Hepatocyte (in vitro differentiated cells): ENCODE results near the gene SLC41A3. TPM values are rescaled to one million over a fixed set of nuclear protein-coding genes. Genes with fewer than 3 reads are reported as not detected.
"Not testable (repeated sequence)": the region's sequence is repeated elsewhere in the genome, so short reads cannot be mapped to it uniquely, and the experiment has no call there.

ENCODE experiments used
- DNase-seq: peaks from one replicate; pipeline ENCODE4 v3.0.0-alpha.2; 2016; ENCODE audit warnings: low spot score
- H2AFZ ChIP-seq: fragments of 200-600 bp; sonication (generic); 2 replicates; pipeline ENCODE4 v1.6.0; 2016; ENCODE audit warnings: antibody characterized with exemption, mild to moderate bottlenecking
- H3K27ac ChIP-seq: fragments of 200-600 bp; sonication (generic); 2 replicates; pipeline ENCODE4 v1.5.1; 2016; ENCODE audit warnings: mild to moderate bottlenecking
- H3K27me3 ChIP-seq: fragments of 200-600 bp; sonication (generic); 2 replicates; pipeline ENCODE4 v1.6.1; 2016
- H3K36me3 ChIP-seq: fragments of 200-600 bp; sonication (generic); replicated peaks from 2 replicates; pipeline ENCODE4 v1.5.1; 2016; ENCODE audit warnings: low read depth; ENCODE audit not compliant: insufficient read depth
- H3K4me1 ChIP-seq: fragments of 200-600 bp; sonication (generic); 2 replicates; pipeline ENCODE4 v1.5.1; 2016; ENCODE audit warnings: mild to moderate bottlenecking, moderate library complexity; ENCODE audit not compliant: insufficient read depth
- H3K4me2 ChIP-seq: fragments of 200-600 bp; sonication (generic); 2 replicates; pipeline ENCODE4 v1.6.0; 2016
- H3K4me3 ChIP-seq: fragments of 200-600 bp; sonication (generic); 2 replicates; pipeline ENCODE4 v1.5.1; 2016; ENCODE audit warnings: mild to moderate bottlenecking
- H3K79me2 ChIP-seq: fragments of 200-600 bp; sonication (generic); 2 replicates; pipeline ENCODE4 v1.6.0; 2017; ENCODE audit warnings: mild to moderate bottlenecking
- H3K9me2 ChIP-seq: fragments of 200-600 bp; sonication (generic); replicated peaks from 2 replicates; pipeline ENCODE4 v1.6.0; 2017; ENCODE audit warnings: mild to moderate bottlenecking; ENCODE audit not compliant: insufficient read depth
- H3K9me3 ChIP-seq: fragments of 200-600 bp; sonication (generic); 2 replicates; pipeline ENCODE4 v1.5.1; 2016; ENCODE audit warnings: low read depth, mild to moderate bottlenecking
- H4K20me1 ChIP-seq: fragments of 200-600 bp; sonication (generic); 2 replicates; pipeline ENCODE4 v1.6.0; 2016; ENCODE audit warnings: mild to moderate bottlenecking; ENCODE audit not compliant: insufficient read depth, poor library complexity, severe bottlenecking
- CTCF ChIP-seq: fragments of 200-600 bp; sonication (generic); IDR thresholded peaks from 2 replicates; pipeline ENCODE4 v1.5.1; 2016; ENCODE audit warnings: antibody characterized with exemption, mild to moderate bottlenecking; ENCODE audit not compliant: poor library complexity
- EZH2 ChIP-seq: fragments of 200-600 bp; sonication (generic); IDR thresholded peaks from 2 replicates; pipeline ENCODE4 v1.6.1; 2016; ENCODE audit warnings: antibody characterized with exemption, mild to moderate bottlenecking, borderline replicate concordance
- EZH2phosphoT487 ChIP-seq: fragments of 200-600 bp; sonication (generic); IDR thresholded peaks from one replicate; pipeline ENCODE4 v1.6.1; 2018; ENCODE audit warnings: antibody characterized with exemption, mild to moderate bottlenecking, low read depth, moderate library complexity; ENCODE audit not compliant: unreplicated experiment, severe bottlenecking
- WGBS: methylation state at CpG from one replicate; pipeline ENCODE4 v1.1.6; 2016; ENCODE audit warnings: low lambda C conversion rate; ENCODE audit errors: missing lambda C conversion rate; 5-methylcytosine and 5-hydroxymethylcytosine counted together
- polyA plus RNA-seq: library from polyadenylated mRNA; unstranded; fragments of >200 nt; fragmentation: Nextera tagmentation; extraction: Ambion mirVana; gene quantifications from 2 replicates; pipeline ENCODE4 v1.2.1, GENCODE V29; 2016
- total RNA-seq: library from RNA; depleted of rRNA; stranded (reverse); fragments of >200 nt; gene quantifications from 2 replicates; pipeline ENCODE4 v1.2.3, GENCODE V29; 2014

The SLC41A3 gene
- total and polyA plus RNA-seq, 2 experiments from 2014 or later, result 29.3 to 43.4 TPM

GRCh38 chr3:126077754-126078153 lies 6.2 kb downstream of the SLC41A3 start:
- Histone ChIP-seq H3K27ac (no peak overlapping the region), H3K4me1 (no peaks in the 10 kb centered on the region), H3K27me3 (no peaks in the 10 kb centered on the region), H3K79me2 (no peaks in the 10 kb centered on the region), H4K20me1 (no peaks in the 10 kb centered on the region), H3K4me2 (no peak overlapping the region), H3K36me3 (no peaks in the 10 kb centered on the region), H3K9me3 (no peaks in the 10 kb centered on the region), H3K9me2 (no peaks in the 10 kb centered on the region), H2AFZ (no peak overlapping the region), H3K4me3 (no peak overlapping the region)
- no peak for DNase-seq
- TF ChIP-seq CTCF, result no peak
- no peak for TF ChIP-seq EZH2phosphoT487
- no peak for TF ChIP-seq EZH2
- WGBS, result 97% methylated on average over 11 of the region's 11 CpGs

DNA sequence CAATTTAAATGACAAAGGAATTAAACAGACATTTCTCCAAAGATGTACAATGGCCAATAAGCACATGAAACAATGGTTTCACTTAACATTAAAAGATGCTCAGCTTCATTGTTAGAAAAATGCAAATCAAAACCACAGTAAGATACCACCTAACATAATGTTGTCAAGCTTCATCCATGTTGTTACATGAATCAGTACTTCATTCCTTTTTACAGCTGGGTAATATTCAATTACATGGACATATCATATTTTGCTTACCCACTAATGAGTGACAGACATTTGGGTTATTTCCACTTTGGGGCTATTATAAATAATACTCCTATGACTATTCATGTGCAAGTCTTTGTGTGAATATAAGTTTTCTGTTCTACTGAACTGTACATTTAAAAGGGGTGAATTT lies 7.8 kb downstream of the SLC41A3 start:
- no peak for DNase-seq
- Histone ChIP-seq H3K4me1 (no peaks in the 10 kb centered on the region), H3K27ac (no peak overlapping the region), H4K20me1 (no peaks in the 10 kb centered on the region), H3K9me2 (no peaks in the 10 kb centered on the region), H2AFZ (no peak overlapping the region), H3K79me2 (no peaks in the 10 kb centered on the region), H3K9me3 (no peaks in the 10 kb centered on the region), H3K4me3 (no peak overlapping the region), H3K36me3 (no peaks in the 10 kb centered on the region), H3K4me2 (no peak overlapping the region), H3K27me3 (no peaks in the 10 kb centered on the region)
- TF ChIP-seq CTCF (no peak), EZH2 (no peak), EZH2phosphoT487 (no peak)

- Histone ChIP-seq H3K4me3 (no peak overlapping the region), H4K20me1 (no peaks in the 10 kb centered on the region), H3K27me3 (no peaks in the 10 kb centered on the region), H3K27ac (no peak overlapping the region), H2AFZ (no peak overlapping the region), H3K9me2 (no peaks in the 10 kb centered on the region), H3K36me3 (no peaks in the 10 kb centered on the region), H3K9me3 (no peaks in the 10 kb centered on the region), H3K4me2 (no peak overlapping the region), H3K4me1 (no peaks in the 10 kb centered on the region), H3K79me2 (no peaks in the 10 kb centered on the region)
- TF ChIP-seq EZH2, result no peak
- TF ChIP-seq EZH2phosphoT487, result no peak
- no peak for DNase-seq
- WGBS, result 91% methylated on average over 10 of the region's 10 CpGs
Measured at GRCh38 chr3:126070146-126070545, 13.8 kb downstream of the SLC41A3 start.

GRCh38 chr3:126067959-126068358 lies 16.0 kb downstream of the SLC41A3 start:
- no peaks in the 10 kb centered on the region for H3K4me1 ChIP-seq
- TF ChIP-seq EZH2 (no peak), EZH2phosphoT487 (no peak), CTCF (no peak)
- H3K4me3 ChIP-seq, result no peak overlapping the region
- no peak overlapping the region for H3K27ac ChIP-seq
- no peak overlapping the region for H2AFZ ChIP-seq
- H3K9me2 ChIP-seq, result no peaks in the 10 kb centered on the region
- 97% methylated on average over 8 of the region's 8 CpGs for WGBS
- H3K4me2 ChIP-seq, result no peak overlapping the region
- H3K27me3 ChIP-seq, result no peaks in the 10 kb centered on the region
- H3K9me3 ChIP-seq, result no peaks in the 10 kb centered on the region
- H4K20me1 ChIP-seq, result no peaks in the 10 kb centered on the region
- no peak for DNase-seq
- no peaks in the 10 kb centered on the region for H3K36me3 ChIP-seq
- H3K79me2 ChIP-seq, result no peaks in the 10 kb centered on the region

DNA sequence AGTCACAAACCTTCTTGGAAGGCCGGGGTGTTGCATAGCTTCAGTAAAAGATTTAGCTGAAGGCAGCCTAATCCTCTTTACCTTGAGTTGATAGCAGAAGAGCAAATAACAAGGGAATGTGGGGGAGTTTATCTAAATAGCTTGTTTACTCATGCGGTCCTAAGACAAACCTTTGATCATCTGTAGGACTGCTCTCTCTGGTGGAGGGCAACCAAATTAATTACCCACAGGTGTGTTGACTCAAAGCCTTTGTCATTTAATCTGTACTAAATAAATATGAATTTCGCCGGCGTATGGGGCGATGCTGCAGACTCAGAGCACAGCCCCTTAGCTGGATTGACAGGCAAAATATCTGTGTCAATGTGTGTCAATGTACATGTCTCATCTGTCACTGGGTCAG lies 17.2 kb downstream of the SLC41A3 start:
- not testable (repeated sequence) for H3K9me3 ChIP-seq, H3K4me1 ChIP-seq, H3K27me3 ChIP-seq, H3K4me3 ChIP-seq, H3K4me2 ChIP-seq, H3K79me2 ChIP-seq, H3K36me3 ChIP-seq, DNase-seq, H4K20me1 ChIP-seq, H3K9me2 ChIP-seq, H3K27ac ChIP-seq, H2AFZ ChIP-seq
- 60% methylated on average over 6 of the region's 6 CpGs for WGBS
